Hematopoietic multipotent progenitor cell (in vitro differentiated cells): Measurements from ENCODE around the gene HYLS1. TPM values are rescaled to one million over a fixed set of nuclear protein-coding genes. Genes with fewer than 3 reads are reported as not detected.
"Not testable (repeated sequence)": the region's sequence is repeated elsewhere in the genome, so short reads cannot be mapped to it uniquely, and the experiment has no call there.

Experiments
- DNase-seq, 3 donors: peaks; one replicate each; pipeline ENCODE4 v3.0.0-alpha.2; 2011 to 2015; ENCODE audit warnings: low read depth in 2 of 3, low spot score in 2 of 3
- total RNA-seq: library from RNA; depleted of rRNA; stranded (reverse); fragments of >200 nt; gene quantifications from one replicate; pipeline ENCODE4 v1.2.3, GENCODE V29; 2012

HYLS1 gene
- total RNA-seq, 1 donor: 1.1 TPM

DNA sequence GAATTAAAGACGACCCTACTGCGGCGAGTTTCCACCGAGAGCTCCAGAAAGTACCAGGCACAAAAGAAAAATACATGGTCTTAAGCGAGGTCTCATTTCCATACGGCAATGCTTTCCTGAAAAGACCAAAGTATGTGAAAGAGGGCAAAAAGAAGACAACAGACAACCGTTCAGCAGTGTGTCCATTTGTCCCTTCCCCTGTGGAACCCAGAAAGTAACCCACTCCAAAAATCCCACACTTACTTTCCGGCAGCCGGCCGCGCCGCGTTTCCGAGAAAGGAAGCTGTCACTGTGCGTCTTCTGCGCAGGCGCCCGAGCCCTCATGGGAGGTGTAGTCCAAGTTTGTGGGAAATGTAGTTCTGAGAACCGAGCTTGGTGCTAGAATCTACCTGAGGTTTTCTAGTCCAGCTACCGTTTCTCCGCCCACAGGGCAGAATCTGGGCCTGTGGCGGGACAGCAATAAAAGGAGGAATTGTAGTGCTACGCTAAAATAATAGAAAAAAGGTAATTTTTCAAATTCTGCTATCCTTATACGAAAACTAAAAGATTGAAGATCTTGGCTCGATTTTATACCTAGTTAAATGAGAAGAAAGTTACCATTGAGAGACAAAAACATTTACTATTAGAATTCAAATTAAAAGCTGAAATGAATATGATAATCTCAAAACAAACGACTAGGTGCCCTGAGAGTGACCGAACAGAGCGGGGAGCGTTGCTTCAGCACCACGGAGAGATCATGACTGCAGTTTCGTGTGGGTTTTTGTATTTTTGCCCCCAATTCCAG, 15.7 kb downstream of the HYLS1 start, which contains the start of gene PUS3:
Gene PUS3 (minus strand): TSS at position 280 of the 784 bp plus-strand sequence. CDS start 6,922 bp downstream, outside the sequence.
- peak; percentile 53 to 89 (median 84) for DNase-seq

DNA sequence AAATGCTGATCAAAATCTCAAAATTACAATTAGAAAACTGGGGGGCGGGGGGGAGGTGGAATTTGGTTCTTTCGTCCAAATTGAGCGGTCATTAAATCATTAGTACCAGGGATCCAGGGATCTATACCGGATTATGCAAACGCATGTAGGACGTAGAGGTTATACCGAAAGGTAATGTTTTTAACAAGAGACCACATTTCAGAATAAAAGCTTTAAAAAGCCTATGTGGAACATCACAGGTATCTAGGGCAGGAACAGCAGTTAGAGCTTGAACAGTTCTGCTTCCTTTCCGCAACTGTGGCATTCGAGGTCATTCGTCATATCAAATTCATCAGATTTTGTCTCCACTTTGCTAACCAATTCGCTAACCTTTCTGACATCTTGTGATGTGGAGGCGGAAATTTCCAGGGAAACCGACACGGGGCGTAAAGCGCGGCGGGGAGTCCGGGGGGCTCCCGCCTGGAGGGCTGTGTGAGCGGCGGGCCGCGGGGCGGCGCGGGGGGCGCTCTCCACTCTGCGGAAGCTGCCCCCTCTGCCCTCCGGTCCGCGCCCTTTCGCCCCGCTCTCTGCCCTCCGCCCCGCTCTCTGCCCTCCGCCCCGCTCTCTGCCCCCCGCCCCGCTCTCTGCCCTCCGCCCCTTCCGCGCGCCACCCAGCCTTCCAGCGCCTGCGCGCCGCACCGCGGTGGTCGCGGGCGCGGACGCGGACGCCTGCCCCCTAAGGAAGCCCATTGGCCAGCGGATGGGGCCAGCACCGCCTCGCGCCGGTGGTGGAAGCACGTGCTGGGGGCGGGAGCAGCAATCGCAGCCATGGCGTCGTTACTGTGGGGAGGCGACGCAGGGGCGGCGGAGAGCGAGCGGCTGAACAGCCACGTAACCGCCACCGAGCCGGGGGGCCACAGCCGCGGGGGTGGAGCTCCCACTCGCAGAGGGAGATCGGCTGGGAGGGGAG, 16.5 kb downstream of the HYLS1 start, which contains the start of gene DDX25:
Gene DDX25 (plus strand): TSS at position 798 of the 949 bp plus-strand sequence. CDS start 10 bp downstream, at position 808.
- DNase-seq: peak in 2 of 3 donors; percentile 46 to 56

- no peak for DNase-seq
Observed at GRCh38 chr11:125904678-125905077, 17.2 kb downstream of the HYLS1 start.

DNA sequence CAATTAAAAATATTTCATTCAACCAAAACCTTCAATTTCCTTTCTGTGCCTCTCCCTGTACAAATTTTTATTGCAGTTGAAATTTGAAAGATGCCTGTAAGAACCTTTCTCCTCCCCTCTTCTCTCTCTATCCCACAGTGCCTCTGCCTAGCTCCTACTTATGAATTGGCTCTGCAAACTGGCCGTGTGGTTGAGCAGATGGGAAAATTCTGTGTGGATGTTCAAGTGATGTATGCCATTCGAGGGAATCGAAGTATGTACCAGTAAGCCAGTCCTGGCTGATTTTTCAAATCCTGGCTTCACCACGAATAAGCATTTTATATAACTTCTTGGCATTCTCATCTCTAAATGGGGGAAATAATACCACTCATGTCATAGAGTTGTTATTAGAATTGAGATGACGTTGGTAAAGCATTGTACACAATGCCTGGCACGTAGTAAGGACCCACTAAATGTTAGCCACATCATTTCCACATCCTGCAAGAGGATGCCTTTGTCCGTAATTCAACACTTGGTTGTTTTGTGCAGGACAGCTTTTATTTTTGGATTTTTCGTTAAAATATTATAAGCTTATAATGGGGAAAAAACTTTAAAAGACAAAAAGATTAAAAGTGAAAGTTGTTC, 22.9 kb downstream of the HYLS1 start:
- DNase-seq: no peak

DNA sequence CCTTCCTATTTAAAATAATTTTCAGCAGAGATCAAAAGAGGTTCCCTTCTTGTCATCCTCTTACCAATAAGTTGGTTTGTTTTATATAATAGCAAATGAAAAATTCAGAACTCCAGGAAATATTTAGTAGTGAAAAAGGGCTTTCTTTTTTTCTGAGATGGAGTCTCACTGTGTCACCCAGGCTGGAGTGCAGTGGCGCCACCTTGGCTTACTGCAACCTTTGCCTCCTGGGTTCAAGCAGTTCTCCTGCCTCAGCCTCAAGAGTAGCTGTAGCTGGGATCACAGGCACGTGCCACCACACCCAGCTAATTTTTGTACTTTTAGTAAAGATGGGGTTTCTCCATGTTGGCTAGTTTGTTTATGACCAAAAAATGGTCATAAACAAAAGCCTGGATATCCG, 27.1 kb downstream of the HYLS1 start:
- not testable (repeated sequence) for DNase-seq

GRCh38 chr11:125916683-125917347, 29.3 kb downstream of the HYLS1 start:
- no peak for DNase-seq

DNA sequence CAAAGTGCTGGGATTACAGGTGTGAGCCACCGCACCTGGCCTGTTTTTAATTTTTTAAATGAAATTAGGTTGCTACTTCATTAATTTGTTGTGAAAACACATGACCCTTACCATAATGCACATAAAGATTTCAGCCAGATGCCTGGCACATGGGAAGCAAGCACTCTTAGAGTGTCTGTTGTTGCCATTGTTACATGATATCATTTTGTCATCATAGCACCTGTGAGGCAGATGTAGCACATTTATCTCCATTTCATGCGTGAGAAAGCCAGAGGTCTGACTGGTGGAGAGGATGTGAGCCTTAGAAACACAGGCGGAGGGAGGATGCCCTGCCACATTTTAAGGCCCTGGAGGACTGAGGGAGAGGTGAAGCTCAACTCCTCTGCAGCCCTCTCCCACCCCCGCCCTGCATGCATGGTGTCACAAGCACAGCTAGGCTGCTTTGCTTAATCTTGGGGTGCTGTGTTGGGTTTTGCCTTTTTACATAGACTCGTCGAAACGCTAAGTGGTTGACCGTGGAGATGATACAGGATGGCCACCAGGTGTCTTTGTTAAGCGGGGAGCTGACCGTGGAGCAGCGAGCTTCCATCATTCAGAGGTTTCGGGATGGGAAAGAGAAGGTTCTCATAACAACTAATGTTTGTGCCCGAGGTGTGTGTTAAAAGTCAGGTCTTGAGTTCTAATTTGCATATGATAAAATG, 30.8 kb downstream of the HYLS1 start:
- DNase-seq: no peak

DNA sequence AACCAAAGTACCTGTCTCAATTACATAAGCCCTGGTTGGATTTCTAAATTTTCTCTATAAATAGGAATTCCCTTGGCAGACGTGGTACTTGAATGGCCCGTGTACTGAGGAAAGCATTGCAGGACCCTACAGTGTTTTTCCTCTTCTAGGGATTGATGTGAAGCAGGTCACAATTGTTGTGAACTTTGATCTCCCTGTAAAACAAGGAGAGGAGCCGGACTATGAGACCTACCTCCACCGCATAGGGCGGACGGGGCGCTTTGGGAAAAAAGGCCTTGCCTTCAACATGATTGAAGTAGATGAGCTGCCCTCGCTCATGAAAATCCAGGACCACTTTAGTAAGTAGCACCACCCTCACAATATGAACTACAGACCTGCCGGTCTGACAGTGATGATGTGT, 33.6 kb downstream of the HYLS1 start:
- no peak for DNase-seq

GRCh38 chr11:125922156-125922555, 34.7 kb downstream of the HYLS1 start:
- no peak for DNase-seq

- DNase-seq: peak; percentile 14 to 79 (median 55)
Observed at GRCh38 chr11:125923012-125923579, 35.6 kb downstream of the HYLS1 start.

DNA sequence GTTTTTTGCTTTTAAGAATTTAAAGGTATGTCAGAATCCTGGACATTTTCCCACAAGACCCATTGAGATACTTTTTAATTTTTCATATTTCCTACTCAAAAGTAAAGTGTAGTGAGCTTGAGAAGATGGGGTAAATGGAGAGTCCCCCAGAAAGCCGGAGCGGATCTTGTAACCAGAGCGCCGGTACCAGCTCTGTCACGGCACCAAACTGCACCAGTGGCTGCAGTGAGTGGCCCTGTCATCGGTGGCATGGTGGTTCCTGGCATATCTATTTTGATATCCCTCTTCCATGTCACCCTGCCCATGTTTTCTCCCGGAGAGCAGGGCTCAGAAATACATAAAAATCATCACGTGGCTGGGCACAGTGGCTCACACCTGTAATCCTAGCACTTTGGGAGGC, 36.2 kb downstream of the HYLS1 start:
- DNase-seq: no peak

- no peak for DNase-seq
Observed at GRCh38 chr11:125924384-125925007, 37.0 kb downstream of the HYLS1 start.

DNA sequence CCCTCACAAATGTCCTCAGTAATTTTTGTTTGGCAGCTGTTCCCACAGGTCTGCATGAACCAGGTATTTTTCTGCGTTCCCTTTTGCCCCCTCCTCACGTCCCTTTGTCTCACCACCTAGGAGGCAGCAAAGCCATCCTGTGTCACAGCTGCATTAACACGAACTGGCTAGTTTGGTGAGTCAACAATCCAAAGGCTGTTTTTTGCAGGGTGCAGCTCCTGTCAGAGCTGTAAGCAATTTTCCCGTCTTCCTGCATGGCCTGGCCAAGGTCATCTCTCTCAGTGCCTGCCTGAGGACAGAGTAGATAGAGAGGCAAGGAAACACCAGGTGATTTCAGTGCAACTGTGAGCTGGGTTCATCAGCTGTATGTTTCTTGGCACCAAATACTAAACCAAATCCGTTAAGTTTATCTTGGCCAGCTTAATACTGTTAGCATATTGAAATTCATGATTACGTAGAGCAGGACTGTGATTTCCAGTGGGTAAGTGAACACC, 37.8 kb downstream of the HYLS1 start:
- DNase-seq: no peak

DNA sequence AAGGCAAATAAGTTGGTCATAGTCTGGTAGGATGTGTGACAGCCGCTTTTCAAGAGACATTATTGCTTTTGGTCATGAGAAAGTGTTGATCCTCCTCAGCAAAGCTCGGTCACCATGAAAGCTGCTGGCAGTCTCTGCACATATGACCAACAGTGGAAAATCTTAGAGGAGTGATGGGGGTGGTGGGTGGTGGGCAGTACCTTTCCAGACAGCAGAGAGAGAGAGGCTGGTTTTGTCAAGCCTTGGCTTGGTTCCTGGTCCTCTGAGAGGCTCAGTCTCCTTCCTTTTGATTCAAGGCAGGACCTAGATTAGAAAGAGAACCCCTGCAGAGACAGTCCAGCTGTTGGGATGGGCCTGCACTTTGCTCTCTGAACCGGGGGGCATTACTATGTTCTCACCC, 38.3 kb downstream of the HYLS1 start:
- no peak for DNase-seq

GRCh38 chr11:125926682-125927081, 39.2 kb downstream of the HYLS1 start:
- DNase-seq: no peak

DNA sequence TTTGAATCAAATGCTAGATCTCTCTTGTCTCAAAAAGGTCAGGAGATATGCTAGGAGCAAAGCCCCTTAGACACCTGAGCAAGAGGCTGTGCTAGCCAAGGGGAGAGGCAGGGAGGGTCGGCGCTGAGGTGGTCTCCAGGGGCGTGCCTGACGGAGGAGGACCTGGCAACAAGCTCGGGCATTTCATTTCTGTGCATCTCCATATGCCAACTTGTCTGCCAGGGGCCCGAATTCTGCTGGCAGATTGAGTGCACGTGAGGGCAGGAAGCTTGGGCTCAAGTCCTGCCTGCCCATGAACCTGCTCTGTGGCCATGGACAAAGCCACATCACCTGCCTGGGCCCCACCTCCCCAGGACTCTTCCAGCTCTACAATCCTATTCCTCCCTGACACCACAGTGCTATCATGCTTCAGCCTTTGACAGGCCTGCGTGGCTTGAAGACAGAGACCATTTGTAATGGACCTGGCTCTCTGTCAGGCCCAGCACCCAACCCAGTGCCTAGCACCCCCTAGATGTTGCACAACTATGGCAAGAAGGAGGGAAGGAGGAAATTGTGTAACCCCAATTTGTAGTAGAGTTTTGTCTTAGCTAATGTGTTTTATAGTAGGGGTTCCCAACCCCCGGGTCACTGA, 42.1 kb downstream of the HYLS1 start:
- DNase-seq: no peak

GRCh38 chr11:125930076-125930450, 42.6 kb downstream of the HYLS1 start:
- DNase-seq: no peak

DNA sequence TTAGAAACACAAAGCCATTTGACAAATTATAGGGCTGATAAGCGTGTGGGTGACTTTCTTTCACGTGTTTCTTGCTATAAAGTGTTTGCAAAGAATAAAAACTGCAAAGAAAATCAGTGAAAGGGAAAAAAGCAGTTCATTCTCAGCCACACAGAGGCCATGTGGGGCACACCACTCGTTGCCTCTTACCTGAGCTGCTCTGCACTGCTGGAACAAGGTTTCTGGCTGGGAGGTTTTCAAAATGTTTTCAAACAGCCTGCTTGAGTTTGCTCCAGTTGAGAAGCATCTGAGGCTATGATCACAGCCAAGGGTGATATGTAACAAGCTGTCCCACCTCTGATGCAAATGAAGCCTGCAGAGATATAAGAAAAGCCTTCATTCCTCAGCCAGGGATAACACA, 43.6 kb downstream of the HYLS1 start:
- no peak for DNase-seq
